HepG2 (cell line): Measurements from ENCODE around the gene YIF1A. TPM values are rescaled to one million over a fixed set of nuclear protein-coding genes. Genes with fewer than 3 reads are reported as not detected.
A peak's percentile ranks its signal among the peaks of the same experiment; 100 is the strongest.

Experiments used
- CREM ChIP-seq, 2 experiments: sonication (generic) in 1 of 2; formaldehyde crosslinking in 1 of 2; IDR thresholded peaks; 2 replicates each; pipeline versions ENCODE4 v1.4.0 to v1.6.1; 2016 to 2020; ENCODE audit warnings: antibody characterized with exemption in 1 of 2, mild to moderate bottlenecking in 1 of 2, missing genetic modification reagents in 1 of 2
- DPF2 ChIP-seq: sonication (generic); formaldehyde crosslinking; IDR thresholded peaks from 2 replicates; pipeline ENCODE4 v1.4.0; 2020; ENCODE audit warnings: mild to moderate bottlenecking, low read depth, missing genetic modification reagents, borderline replicate concordance
- ELF3 ChIP-seq: IDR thresholded peaks from 2 replicates; pipeline ENCODE4 v1.6.1; 2016; ENCODE audit warnings: missing genetic modification reagents, missing compliant biosample characterization
- MEIS2 ChIP-seq: sonication (generic); formaldehyde crosslinking; IDR thresholded peaks from 2 replicates; pipeline ENCODE4 v1.9.0; 2021; ENCODE audit warnings: mild to moderate bottlenecking, missing genetic modification reagents
- NAIF1 ChIP-seq: sonication (generic); formaldehyde crosslinking; IDR thresholded peaks from 2 replicates; pipeline ENCODE4 v1.5.0; 2020; ENCODE audit warnings: mild to moderate bottlenecking, missing genetic modification reagents, borderline replicate concordance
- NR3C1 ChIP-seq: sonication (generic); formaldehyde crosslinking; IDR thresholded peaks from 2 replicates; pipeline ENCODE4 v1.4.0; 2020; ENCODE audit warnings: missing genetic modification reagents
- TOE1 ChIP-seq: sonication (generic); formaldehyde crosslinking; IDR thresholded peaks from 2 replicates; pipeline ENCODE4 v1.4.0; 2020; ENCODE audit warnings: mild to moderate bottlenecking, missing genetic modification reagents
- TRIM24 ChIP-seq: sonication (generic); formaldehyde crosslinking; IDR thresholded peaks from 2 replicates; pipeline ENCODE4 v1.8.0; 2022; ENCODE audit warnings: mild to moderate bottlenecking, missing genetic modification reagents
- ZBTB2 ChIP-seq: sonication (generic); formaldehyde crosslinking; IDR thresholded peaks from 2 replicates; pipeline ENCODE4 v1.8.0; 2022; ENCODE audit warnings: low read depth, missing genetic modification reagents
- ZBTB3 ChIP-seq: sonication (generic); formaldehyde crosslinking; IDR thresholded peaks from 2 replicates; pipeline ENCODE4 v1.4.0; 2020; ENCODE audit warnings: low read depth, mild to moderate bottlenecking, moderate library complexity, missing genetic modification reagents, borderline replicate concordance
- ZNF20 ChIP-seq: sonication (generic); formaldehyde crosslinking; IDR thresholded peaks from 2 replicates; pipeline ENCODE4 v1.4.0; 2020; ENCODE audit warnings: mild to moderate bottlenecking, moderate library complexity, missing genetic modification reagents
- ZNF205 ChIP-seq: IDR thresholded peaks from 2 replicates; pipeline ENCODE4 v1.6.1; 2018; ENCODE audit warnings: missing biosample characterization, missing genetic modification reagents
- ZNF446 ChIP-seq: sonication (generic); formaldehyde crosslinking; IDR thresholded peaks from 2 replicates; pipeline ENCODE4 v1.5.0; 2020; ENCODE audit warnings: mild to moderate bottlenecking, missing genetic modification reagents
- ZNF468 ChIP-seq: sonication (generic); formaldehyde crosslinking; IDR thresholded peaks from 2 replicates; pipeline ENCODE4 v1.8.0; 2022; ENCODE audit warnings: mild to moderate bottlenecking, moderate library complexity, missing genetic modification reagents
- ZNF790 ChIP-seq: sonication (generic); formaldehyde crosslinking; IDR thresholded peaks from 2 replicates; pipeline ENCODE4 v1.8.0; 2022; ENCODE audit warnings: missing genetic modification reagents, mild to moderate bottlenecking, borderline replicate concordance
- ZNF839 ChIP-seq: sonication (generic); formaldehyde crosslinking; IDR thresholded peaks from 2 replicates; pipeline ENCODE4 v1.4.0; 2020; ENCODE audit warnings: missing genetic modification reagents, mild to moderate bottlenecking, borderline replicate concordance
- polyA plus RNA-seq, 8 experiments: library from polyadenylated mRNA; depleted of rRNA in 3 of 8; stranded (reverse) in 7 of 8; unstranded in 1 of 8; fragments of >200 nt; fragmentation: Illumina TruSeq in 4 of 8; extraction: Trizol in 4 of 8; gene quantifications; 2 replicates each; pipeline versions ENCODE4 v1.2.1 to v1.2.3, GENCODE V29; 2011 to 2016; ENCODE audit warnings: low read depth in 4 of 8, missing spikeins in 1 of 8, mixed read lengths in 1 of 8; ENCODE audit not compliant: insufficient read depth in 1 of 8
- total RNA-seq, 5 experiments: library from RNA; depleted of rRNA; stranded (reverse); fragments of >200 nt; fragmentation: Illumina TruSeq; extraction: Trizol; gene quantifications; 2 replicates each; pipeline ENCODE4 v1.2.3, GENCODE V29; 2016; ENCODE audit warnings: low read depth in 1 of 5
- TF ChIP-seq, protein P1 (sequence below): sonication (generic); formaldehyde crosslinking; IDR thresholded peaks from 2 replicates; pipeline ENCODE4 v1.4.0; 2020; ENCODE audit warnings: missing genetic modification reagents
- TF ChIP-seq, protein P2 (sequence below): sonication (generic); formaldehyde crosslinking; IDR thresholded peaks from 2 replicates; pipeline ENCODE4 v1.4.0; 2020; ENCODE audit warnings: missing genetic modification reagents
- TF ChIP-seq, protein P3 (sequence below): sonication (generic); formaldehyde crosslinking; IDR thresholded peaks from 2 replicates; pipeline ENCODE4 v1.4.0; 2020; ENCODE audit warnings: missing genetic modification reagents, borderline replicate concordance

Gene YIF1A
- total and polyA plus RNA-seq, 2 of the 13 experiments (the other 11 are each of a cell fraction or from before 2014, with no cell fraction given), result 133 to 145 TPM

DNA sequence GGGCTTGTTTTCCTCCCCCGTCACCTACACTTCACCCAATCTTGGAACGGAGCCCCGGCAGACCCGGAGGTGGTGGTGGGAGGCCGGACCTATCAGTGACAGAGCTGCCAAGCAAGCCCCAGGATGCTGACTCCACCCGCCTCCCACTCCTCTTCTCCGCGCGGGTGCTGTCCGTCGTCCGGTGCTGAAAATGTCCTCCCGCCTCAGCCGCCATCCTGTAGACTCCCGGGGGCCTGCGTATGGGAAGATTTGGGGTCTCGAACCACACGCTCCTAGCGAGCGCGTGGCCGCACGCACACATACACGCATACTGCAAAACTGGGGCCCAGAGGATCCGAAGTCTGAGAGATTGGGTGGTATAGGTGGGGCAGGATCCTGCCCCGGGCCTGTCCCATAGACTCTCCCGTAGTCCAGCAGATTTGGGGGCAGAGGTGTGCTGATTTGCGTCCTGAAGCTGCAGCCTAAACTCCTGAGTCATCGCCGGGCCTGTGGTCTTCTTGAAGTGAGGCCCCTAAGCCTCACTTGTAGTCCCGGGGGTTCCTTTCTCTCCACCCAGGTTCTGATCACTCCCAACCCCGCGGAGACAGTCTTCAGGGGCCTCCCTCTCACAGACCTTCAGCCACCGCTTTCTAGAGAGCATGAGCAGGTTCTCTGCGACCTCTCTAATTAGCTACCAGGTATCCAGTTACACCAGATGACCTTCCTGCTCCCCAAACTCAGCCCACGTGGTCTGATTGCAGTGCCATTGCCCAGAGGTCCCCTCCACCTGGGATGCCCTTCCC is 796 bp upstream of the YIF1A start (continued):
- TF ChIP-seq ZBTB2 (CRISPR knock-in tag) (peak; percentile 38; the same call in 1 of the 2 replicates), TOE1 (CRISPR knock-in tag) (no peak), TRIM24 (no peak), ZBTB3 (CRISPR knock-in tag) (no peak), MEIS2 (CRISPR knock-in tag) (peak; percentile 86), ZNF839 (CRISPR knock-in tag) (no peak), ZNF205 (peak; percentile 29; the same call in 1 of the 2 replicates), ZNF468 (CRISPR knock-in tag) (no peak), DPF2 (CRISPR knock-in tag) (no peak), NR3C1 (CRISPR knock-in tag) (no peak), NAIF1 (CRISPR knock-in tag) (no peak), ELF3 (CRISPR knock-in tag) (no peak), CREM (IDR thresholded peaks at IDR 0.05) (no peak), CREM (CRISPR knock-in tag; IDR thresholded peaks at IDR 0.05) (no peak), ZNF790 (CRISPR knock-in tag) (peak; percentile 67; the same call in 1 of the 2 replicates), ZNF446 (peak; percentile 82; the same call in 1 of the 2 replicates), ZNF20 (CRISPR knock-in tag) (0 out of 2 replicates have a peak, but pooled peaks have one; percentile 47)
- TF ChIP-seq, protein P1, sequence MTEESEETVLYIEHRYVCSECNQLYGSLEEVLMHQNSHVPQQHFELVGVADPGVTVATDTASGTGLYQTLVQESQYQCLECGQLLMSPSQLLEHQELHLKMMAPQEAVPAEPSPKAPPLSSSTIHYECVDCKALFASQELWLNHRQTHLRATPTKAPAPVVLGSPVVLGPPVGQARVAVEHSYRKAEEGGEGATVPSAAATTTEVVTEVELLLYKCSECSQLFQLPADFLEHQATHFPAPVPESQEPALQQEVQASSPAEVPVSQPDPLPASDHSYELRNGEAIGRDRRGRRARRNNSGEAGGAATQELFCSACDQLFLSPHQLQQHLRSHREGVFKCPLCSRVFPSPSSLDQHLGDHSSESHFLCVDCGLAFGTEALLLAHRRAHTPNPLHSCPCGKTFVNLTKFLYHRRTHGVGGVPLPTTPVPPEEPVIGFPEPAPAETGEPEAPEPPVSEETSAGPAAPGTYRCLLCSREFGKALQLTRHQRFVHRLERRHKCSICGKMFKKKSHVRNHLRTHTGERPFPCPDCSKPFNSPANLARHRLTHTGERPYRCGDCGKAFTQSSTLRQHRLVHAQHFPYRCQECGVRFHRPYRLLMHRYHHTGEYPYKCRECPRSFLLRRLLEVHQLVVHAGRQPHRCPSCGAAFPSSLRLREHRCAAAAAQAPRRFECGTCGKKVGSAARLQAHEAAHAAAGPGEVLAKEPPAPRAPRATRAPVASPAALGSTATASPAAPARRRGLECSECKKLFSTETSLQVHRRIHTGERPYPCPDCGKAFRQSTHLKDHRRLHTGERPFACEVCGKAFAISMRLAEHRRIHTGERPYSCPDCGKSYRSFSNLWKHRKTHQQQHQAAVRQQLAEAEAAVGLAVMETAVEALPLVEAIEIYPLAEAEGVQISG, result peak; percentile 33; the same call in 1 of the 2 replicates
- TF ChIP-seq, protein P2, sequence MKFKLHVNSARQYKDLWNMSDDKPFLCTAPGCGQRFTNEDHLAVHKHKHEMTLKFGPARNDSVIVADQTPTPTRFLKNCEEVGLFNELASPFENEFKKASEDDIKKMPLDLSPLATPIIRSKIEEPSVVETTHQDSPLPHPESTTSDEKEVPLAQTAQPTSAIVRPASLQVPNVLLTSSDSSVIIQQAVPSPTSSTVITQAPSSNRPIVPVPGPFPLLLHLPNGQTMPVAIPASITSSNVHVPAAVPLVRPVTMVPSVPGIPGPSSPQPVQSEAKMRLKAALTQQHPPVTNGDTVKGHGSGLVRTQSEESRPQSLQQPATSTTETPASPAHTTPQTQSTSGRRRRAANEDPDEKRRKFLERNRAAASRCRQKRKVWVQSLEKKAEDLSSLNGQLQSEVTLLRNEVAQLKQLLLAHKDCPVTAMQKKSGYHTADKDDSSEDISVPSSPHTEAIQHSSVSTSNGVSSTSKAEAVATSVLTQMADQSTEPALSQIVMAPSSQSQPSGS, result no peak
- TF ChIP-seq, protein P3, sequence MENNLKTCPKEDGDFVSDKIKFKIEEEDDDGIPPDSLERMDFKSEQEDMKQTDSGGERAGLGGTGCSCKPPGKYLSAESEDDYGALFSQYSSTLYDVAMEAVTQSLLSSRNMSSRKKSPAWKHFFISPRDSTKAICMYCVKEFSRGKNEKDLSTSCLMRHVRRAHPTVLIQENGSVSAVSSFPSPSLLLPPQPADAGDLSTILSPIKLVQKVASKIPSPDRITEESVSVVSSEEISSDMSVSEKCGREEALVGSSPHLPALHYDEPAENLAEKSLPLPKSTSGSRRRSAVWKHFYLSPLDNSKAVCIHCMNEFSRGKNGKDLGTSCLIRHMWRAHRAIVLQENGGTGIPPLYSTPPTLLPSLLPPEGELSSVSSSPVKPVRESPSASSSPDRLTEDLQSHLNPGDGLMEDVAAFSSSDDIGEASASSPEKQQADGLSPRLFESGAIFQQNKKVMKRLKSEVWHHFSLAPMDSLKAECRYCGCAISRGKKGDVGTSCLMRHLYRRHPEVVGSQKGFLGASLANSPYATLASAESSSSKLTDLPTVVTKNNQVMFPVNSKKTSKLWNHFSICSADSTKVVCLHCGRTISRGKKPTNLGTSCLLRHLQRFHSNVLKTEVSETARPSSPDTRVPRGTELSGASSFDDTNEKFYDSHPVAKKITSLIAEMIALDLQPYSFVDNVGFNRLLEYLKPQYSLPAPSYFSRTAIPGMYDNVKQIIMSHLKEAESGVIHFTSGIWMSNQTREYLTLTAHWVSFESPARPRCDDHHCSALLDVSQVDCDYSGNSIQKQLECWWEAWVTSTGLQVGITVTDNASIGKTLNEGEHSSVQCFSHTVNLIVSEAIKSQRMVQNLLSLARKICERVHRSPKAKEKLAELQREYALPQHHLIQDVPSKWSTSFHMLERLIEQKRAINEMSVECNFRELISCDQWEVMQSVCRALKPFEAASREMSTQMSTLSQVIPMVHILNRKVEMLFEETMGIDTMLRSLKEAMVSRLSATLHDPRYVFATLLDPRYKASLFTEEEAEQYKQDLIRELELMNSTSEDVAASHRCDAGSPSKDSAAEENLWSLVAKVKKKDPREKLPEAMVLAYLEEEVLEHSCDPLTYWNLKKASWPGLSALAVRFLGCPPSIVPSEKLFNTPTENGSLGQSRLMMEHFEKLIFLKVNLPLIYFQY (CRISPR knock-in tag), result 0 out of 2 replicates have a peak, but pooled peaks have one; percentile 1
